Endothelial cell of umbilical vein (primary cell): ENCODE results near the gene TRANK1. TPM values are rescaled to one million over a fixed set of nuclear protein-coding genes. Genes with fewer than 3 reads are reported as not detected.

Experiments used
- BruUV-seq: library from RNA; stranded (reverse); fragments of 400-500 nt; replicated peaks from 2 replicates; lab custom pipeline; 2021; lab: Mats Ljungman, UMichigan
- CTCF ChIA-PET: fragments of 300-600, 350-600 bp; sonication (Branson Sonifier 250); formaldehyde crosslinking; loops from one replicate; lab custom pipeline; 2021; ENCODE audit warnings: antibody characterized with exemption, inconsistent platforms; lab: Charles Lee
- POLR2A ChIA-PET: fragments of 300-600, 350-600 bp; sonication (Branson Sonifier 250); formaldehyde crosslinking; loops from one replicate; lab custom pipeline; 2021; ENCODE audit warnings: antibody characterized with exemption, inconsistent platforms; lab: Charles Lee
- DNase-seq: peaks from one replicate; pipeline ENCODE4 v3.0.0-alpha.2; 2011; ENCODE audit warnings: low read depth, low spot score
- FAIRE-seq: peaks from 2 replicates; lab custom pipeline; 2011; peaks lifted over from hg19 to GRCh38; lab: Jason Lieb, UNC
- H2AFZ ChIP-seq: 2 replicates; pipeline ENCODE4 v1.6.0; 2012; ENCODE audit warnings: low read depth, low read length, control low read depth, inconsistent platforms
- H3K27ac ChIP-seq: 2 replicates; pipeline ENCODE4 v1.5.1; 2011; ENCODE audit warnings: low read depth, mild to moderate bottlenecking, control low read depth, low read length, moderate library complexity; ENCODE audit not compliant: insufficient read depth
- H3K27me3 ChIP-seq, 2 experiments: 2 replicates each; pipeline versions ENCODE4 v1.6.0 to v1.6.1; 2011; ENCODE audit warnings: low read length in 2 of 2, mixed read lengths in 1 of 2; ENCODE audit not compliant: control insufficient read depth in 2 of 2, insufficient read depth in 2 of 2
- H3K36me3 ChIP-seq, 2 experiments: 2 replicates in 1 of 2; 3 replicates in 1 of 2; pipeline ENCODE4 v1.5.1; 2011; ENCODE audit warnings: low read length in 2 of 2, mild to moderate bottlenecking in 1 of 2, moderate library complexity in 1 of 2; ENCODE audit not compliant: control insufficient read depth in 2 of 2, insufficient read depth in 2 of 2; ENCODE audit errors: extremely low read depth in 1 of 2
- H3K4me1 ChIP-seq: 3 replicates; pipeline ENCODE4 v1.5.1; 2011; ENCODE audit warnings: mild to moderate bottlenecking, low read length; ENCODE audit not compliant: control insufficient read depth, insufficient read depth; ENCODE audit errors: extremely low read depth
- H3K4me2 ChIP-seq: 2 replicates; pipeline ENCODE4 v1.6.1; 2011; ENCODE audit warnings: low read length, control low read depth, mixed read lengths; ENCODE audit not compliant: insufficient read depth
- H3K4me3 ChIP-seq, 3 experiments: fragments of 200-600 bp in 1 of 3; sonication (generic), shearing (Covaris generic) in 1 of 3; replicated peaks in 1 of 3; 2 replicates each; pipeline ENCODE4 v1.5.1; 2011 to 2016; ENCODE audit warnings: control low read depth in 3 of 3, low read length in 3 of 3, mild to moderate bottlenecking in 2 of 3, inconsistent platforms in 1 of 3, low read depth in 1 of 3, moderate library complexity in 1 of 3; ENCODE audit not compliant: insufficient read depth in 1 of 3
- H3K79me2 ChIP-seq: 2 replicates; pipeline ENCODE4 v1.6.0; 2012; ENCODE audit warnings: low read length, inconsistent platforms; ENCODE audit not compliant: control insufficient read depth, insufficient read depth
- H3K9ac ChIP-seq: replicated peaks from 2 replicates; pipeline ENCODE3; 2011; ENCODE audit warnings: low read length, control low read depth; ENCODE audit not compliant: insufficient read depth; ENCODE audit errors: extremely low read depth
- H3K9me1 ChIP-seq: replicated peaks from 3 replicates; pipeline ENCODE4 v1.6.0; 2011; ENCODE audit warnings: mild to moderate bottlenecking, low read length; ENCODE audit not compliant: control insufficient read depth, insufficient read depth; ENCODE audit errors: extremely low read depth
- H3K9me3 ChIP-seq: replicated peaks from 2 replicates; pipeline ENCODE4 v1.5.1; 2012; ENCODE audit warnings: low read length, inconsistent platforms; ENCODE audit not compliant: control insufficient read depth, insufficient read depth
- H4K20me1 ChIP-seq: replicated peaks from 2 replicates; pipeline ENCODE3; 2011; ENCODE audit warnings: mild to moderate bottlenecking, low read length; ENCODE audit not compliant: control insufficient read depth, insufficient read depth; ENCODE audit errors: extremely low read depth
- CTCF ChIP-seq, 2 donors: IDR thresholded peaks; 1 replicate in 1 of 2; 2 replicates in 1 of 2; pipeline ENCODE4 v1.5.1; 2011; ENCODE audit warnings: low read length in 2 of 2, mild to moderate bottlenecking in 2 of 2, moderate library complexity in 2 of 2, control low read depth in 1 of 2, inconsistent platforms in 1 of 2, low read depth in 1 of 2; ENCODE audit not compliant: insufficient read depth in 1 of 2; ENCODE audit errors: extremely low read depth in 1 of 2
- EZH2 ChIP-seq: IDR thresholded peaks from 2 replicates; pipeline ENCODE4 v1.6.1; 2012; ENCODE audit warnings: borderline replicate concordance, low read depth, mild to moderate bottlenecking, moderate library complexity, low read length, inconsistent platforms; ENCODE audit not compliant: severe bottlenecking
- FOS ChIP-seq: IDR thresholded peaks from 2 replicates; pipeline ENCODE4 v1.6.1; 2011; ENCODE audit warnings: mild to moderate bottlenecking, low read length, moderate library complexity, borderline replicate concordance; ENCODE audit not compliant: insufficient read depth
- GATA2 ChIP-seq: IDR thresholded peaks from 2 replicates; pipeline ENCODE4 v1.7.0; 2011; ENCODE audit warnings: low read depth, mild to moderate bottlenecking, moderate library complexity, mixed read lengths, low read length; ENCODE audit not compliant: insufficient read length, insufficient read depth
- JUN ChIP-seq: IDR thresholded peaks from 2 replicates; pipeline ENCODE4 v1.6.1; 2011; ENCODE audit warnings: borderline replicate concordance, low read depth; ENCODE audit not compliant: insufficient read length, insufficient read depth
- MAX ChIP-seq: IDR thresholded peaks from 2 replicates; pipeline ENCODE4 v1.6.1; 2011; ENCODE audit not compliant: insufficient read depth, insufficient read length
- MYC ChIP-seq: IDR thresholded peaks from one replicate; pipeline ENCODE4 v1.6.1; 2011; ENCODE audit warnings: mild to moderate bottlenecking, low read depth, low read length
- POLR2A ChIP-seq: IDR thresholded peaks from 2 replicates; pipeline ENCODE4 v1.6.1; 2012; ENCODE audit warnings: low read depth, mild to moderate bottlenecking, control low read depth, low read length
- dilution Hi-C: fragments of 300-500 bp; cut with MboI; formaldehyde crosslinking; loops from one replicate; pipeline ENCODE4 v1.15.0; 2019; ENCODE audit warnings: low sequenced_read_pairs; ENCODE audit not compliant: extremely low pct_ligation_motif_present
- intact Hi-C: fragments of 100-400 bp; cut with micrococcal nuclease; formaldehyde crosslinking; loops from one replicate; pipeline ENCODE4 v1.10.0; 2022
- polyA plus RNA-seq, 4 experiments: library from polyadenylated mRNA; depleted of rRNA in 3 of 4; stranded (reverse) in 3 of 4; unstranded in 1 of 4; fragments of >200 nt; gene quantifications; 2 replicates each; pipeline versions ENCODE4 v1.2.1 to v1.2.3, GENCODE V29; 2011 to 2012; ENCODE audit warnings: missing spikeins in 1 of 4
- total RNA-seq: library from RNA; stranded (reverse); gene quantifications from 2 replicates; pipeline ENCODE4 v1.2.3, GENCODE V29; 2021

TRANK1 gene
- total and polyA plus RNA-seq, 2 donors (not counting 3 experiments of a cell fraction or from before 2014, with no cell fraction given): 4.6 to 14.4 TPM

- peak; percentile 67 for FAIRE-seq
- Histone ChIP-seq H3K36me3 (no peaks in the 10 kb centered on the region), H3K9me1 (no peaks in the 10 kb centered on the region), H3K9ac (no peak overlapping the region), H3K4me1 (no peaks in the 10 kb centered on the region), H3K27ac (no peak overlapping the region), H3K79me2 (no peaks in the 10 kb centered on the region), H2AFZ (no peak overlapping the region), H3K27me3 (no peaks in the 10 kb centered on the region), H4K20me1 (no peaks in the 10 kb centered on the region), H3K9me3 (no peaks in the 10 kb centered on the region), H3K4me3 (no peak overlapping the region), H3K4me2 (no peak overlapping the region)
- ChIA-PET CTCF (interaction anchor here (1.5 to 2.5 kb wide), 2 partner anchors 25 to 115 kb away, joined by 3 to 11 read pairs; no protein-coding TSS in a partner anchor), POLR2A (no interaction called here)
- intact Hi-C loops (no loop called here), dilution Hi-C loops (no loop called here)
- no TSS peak for BruUV-seq
- peak; percentile 19 for DNase-seq
- TF ChIP-seq FOS (no peak), EZH2 (no peak), GATA2 (no peak), JUN (no peak), MAX (no peak), CTCF (IDR thresholded peaks at IDR 0.05; ENCODE audit: extremely low read depth in 1 of 2, insufficient read depth in 1 of 2, low read depth in 1 of 2, low read length in 2 of 2) (peak; percentile 41 to 54), POLR2A (no peak), MYC (no peak)
Observed at GRCh38 chr3:36843065-36844051, 101.5 kb downstream of the TRANK1 start.
